Upper lobe of left lung (tissue), 4 donors: ENCODE results near the gene SLC35G4.
"Not testable (repeated sequence)": the region's sequence is repeated elsewhere in the genome, so short reads cannot be mapped to it uniquely, and the experiment has no call there.

Experiments
- POLR2A ChIP-seq, 4 donors: fragments of 450-650 bp; IDR thresholded peaks; one replicate each; pipeline ENCODE4 v1.5.1; 2016 to 2017; ENCODE audit warnings: antibody characterized with exemption in 4 of 4, mild to moderate bottlenecking in 2 of 4
- POLR2AphosphoS5 ChIP-seq, 2 donors: sonication (generic); formaldehyde crosslinking; IDR thresholded peaks; one replicate each; pipeline ENCODE4 v1.5.1; 2017; ENCODE audit warnings: antibody characterized with exemption in 2 of 2
- TF ChIP-seq, protein P1 (sequence below), 6 experiments: fragments of 450-650 bp in 4 of 6; fragments of 200-600 bp in 2 of 6; sonication (generic) in 2 of 6; IDR thresholded peaks; one replicate each; pipeline ENCODE4 v1.5.1; 2016 to 2019; ENCODE audit warnings: antibody characterized with exemption in 6 of 6

DNA sequence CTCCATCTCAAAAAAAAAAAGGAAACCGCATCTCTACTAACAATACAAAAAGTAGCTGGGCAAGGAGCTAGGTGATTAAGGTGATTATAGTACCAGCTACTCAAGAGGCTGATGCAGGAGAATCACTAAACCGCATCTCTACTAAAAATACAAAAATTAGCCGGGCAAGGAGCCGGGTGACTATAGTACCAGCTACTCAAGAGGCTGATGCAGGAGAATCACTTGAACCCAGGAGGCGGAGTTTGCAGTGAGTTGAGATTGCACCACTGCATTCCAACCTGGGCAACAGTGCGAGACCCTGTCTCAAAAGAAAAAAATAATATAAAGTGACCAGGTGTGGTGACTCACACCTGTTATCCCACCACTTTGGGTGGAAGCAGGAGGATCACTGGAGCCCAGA, 5.6 kb downstream of the SLC35G4 start:
- TF ChIP-seq, protein P1, sequence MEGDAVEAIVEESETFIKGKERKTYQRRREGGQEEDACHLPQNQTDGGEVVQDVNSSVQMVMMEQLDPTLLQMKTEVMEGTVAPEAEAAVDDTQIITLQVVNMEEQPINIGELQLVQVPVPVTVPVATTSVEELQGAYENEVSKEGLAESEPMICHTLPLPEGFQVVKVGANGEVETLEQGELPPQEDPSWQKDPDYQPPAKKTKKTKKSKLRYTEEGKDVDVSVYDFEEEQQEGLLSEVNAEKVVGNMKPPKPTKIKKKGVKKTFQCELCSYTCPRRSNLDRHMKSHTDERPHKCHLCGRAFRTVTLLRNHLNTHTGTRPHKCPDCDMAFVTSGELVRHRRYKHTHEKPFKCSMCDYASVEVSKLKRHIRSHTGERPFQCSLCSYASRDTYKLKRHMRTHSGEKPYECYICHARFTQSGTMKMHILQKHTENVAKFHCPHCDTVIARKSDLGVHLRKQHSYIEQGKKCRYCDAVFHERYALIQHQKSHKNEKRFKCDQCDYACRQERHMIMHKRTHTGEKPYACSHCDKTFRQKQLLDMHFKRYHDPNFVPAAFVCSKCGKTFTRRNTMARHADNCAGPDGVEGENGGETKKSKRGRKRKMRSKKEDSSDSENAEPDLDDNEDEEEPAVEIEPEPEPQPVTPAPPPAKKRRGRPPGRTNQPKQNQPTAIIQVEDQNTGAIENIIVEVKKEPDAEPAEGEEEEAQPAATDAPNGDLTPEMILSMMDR (IDR thresholded peaks at IDR 0.05) = not testable (repeated sequence)
- TF ChIP-seq POLR2A, POLR2AphosphoS5 (IDR thresholded peaks at IDR 0.05): not testable (repeated sequence)
